Gastroesophageal sphincter (tissue), 3 donors: ENCODE results near the gene DHRS4L2.
"Not testable (repeated sequence)": the region's sequence is repeated elsewhere in the genome, so short reads cannot be mapped to it uniquely, and the experiment has no call there.

Source experiments
- POLR2A ChIP-seq, 2 donors: fragments of 450-650 bp; IDR thresholded peaks; one replicate each; pipeline ENCODE4 v1.6.1; 2017; ENCODE audit warnings: antibody characterized with exemption in 2 of 2, mild to moderate bottlenecking in 2 of 2, moderate library complexity in 1 of 2
- TF ChIP-seq, protein P1 (sequence below), 4 experiments: fragments of 200-600 bp in 2 of 4; fragments of 450-650 bp in 2 of 4; sonication (generic) in 1 of 4; IDR thresholded peaks; one replicate each; pipeline ENCODE4 v1.5.1; 2017 to 2019; ENCODE audit warnings: antibody characterized with exemption in 4 of 4, mild to moderate bottlenecking in 2 of 4, moderate library complexity in 2 of 4

GRCh38 chr14:23951136-23951466 is 37.6 kb upstream of the DHRS4L2 start:
- TF ChIP-seq, protein P1, sequence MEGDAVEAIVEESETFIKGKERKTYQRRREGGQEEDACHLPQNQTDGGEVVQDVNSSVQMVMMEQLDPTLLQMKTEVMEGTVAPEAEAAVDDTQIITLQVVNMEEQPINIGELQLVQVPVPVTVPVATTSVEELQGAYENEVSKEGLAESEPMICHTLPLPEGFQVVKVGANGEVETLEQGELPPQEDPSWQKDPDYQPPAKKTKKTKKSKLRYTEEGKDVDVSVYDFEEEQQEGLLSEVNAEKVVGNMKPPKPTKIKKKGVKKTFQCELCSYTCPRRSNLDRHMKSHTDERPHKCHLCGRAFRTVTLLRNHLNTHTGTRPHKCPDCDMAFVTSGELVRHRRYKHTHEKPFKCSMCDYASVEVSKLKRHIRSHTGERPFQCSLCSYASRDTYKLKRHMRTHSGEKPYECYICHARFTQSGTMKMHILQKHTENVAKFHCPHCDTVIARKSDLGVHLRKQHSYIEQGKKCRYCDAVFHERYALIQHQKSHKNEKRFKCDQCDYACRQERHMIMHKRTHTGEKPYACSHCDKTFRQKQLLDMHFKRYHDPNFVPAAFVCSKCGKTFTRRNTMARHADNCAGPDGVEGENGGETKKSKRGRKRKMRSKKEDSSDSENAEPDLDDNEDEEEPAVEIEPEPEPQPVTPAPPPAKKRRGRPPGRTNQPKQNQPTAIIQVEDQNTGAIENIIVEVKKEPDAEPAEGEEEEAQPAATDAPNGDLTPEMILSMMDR (IDR thresholded peaks at IDR 0.05) = not testable (repeated sequence)
- TF ChIP-seq POLR2A (IDR thresholded peaks at IDR 0.05) = not testable (repeated sequence)
